Right lobe of liver (tissue), 4 donors: Measurements from ENCODE around the gene FHIT.

Experiments
- CTCF ChIP-seq, 4 donors: fragments of 200-600 bp in 3 of 4; fragments of 450-650 bp in 1 of 4; IDR thresholded peaks; one replicate each; pipeline versions ENCODE4 v1.5.1 to v1.8.0; 2016 to 2022; ENCODE audit warnings: antibody characterized with exemption in 4 of 4, mild to moderate bottlenecking in 2 of 4
- POLR2A ChIP-seq: fragments of 450-650 bp; IDR thresholded peaks from one replicate; pipeline ENCODE4 v1.6.1; 2017; ENCODE audit warnings: antibody characterized with exemption, mild to moderate bottlenecking
- donor health status: DM: no; HTN: no; CAD: no.
- donor health status: DM: no; HTN: no; CAD: no.
- donor health status: DM: no; HTN: yes; CAD: no.

GRCh38 chr3:60557122-60557521 lies 694.1 kb downstream of the FHIT start:
- no peak for TF ChIP-seq CTCF (IDR thresholded peaks at IDR 0.05)
- no peak for TF ChIP-seq POLR2A
